SU-DHL-6 (cell line): ENCODE measurements around the gene ITGB6.

Source experiments
- CTCF ChIP-seq: fragments of 200-600 bp; sonication (generic); IDR thresholded peaks from one replicate; pipeline ENCODE4 v1.5.1; 2017; ENCODE audit warnings: antibody characterized with exemption, mild to moderate bottlenecking, low read length, moderate library complexity; ENCODE audit not compliant: insufficient read depth, poor library complexity, severe bottlenecking
- EZH2phosphoT487 ChIP-seq: fragments of 200-600 bp; sonication (generic), shearing (Covaris generic); conservative IDR thresholded peaks from 2 replicates; pipeline ENCODE4 v1.6.1; 2018; ENCODE audit warnings: mild to moderate bottlenecking, antibody characterized with exemption, low read length, moderate library complexity, mixed read lengths

- no peak for TF ChIP-seq CTCF
- TF ChIP-seq EZH2phosphoT487, result no peak
Measured at GRCh38 chr2:160142472-160142871, 57.6 kb downstream of the ITGB6 start.
